ENCODE data around the gene FEM1A.
"Not testable (repeated sequence)": the region's sequence is repeated elsewhere in the genome, so short reads cannot be mapped to it uniquely, and the experiment has no call there.

Gene FEM1A

GRCh38 chr19:4817467-4818277 is 26.1 kb downstream of the FEM1A start:
- Mint-ChIP-seq H3K36me3 (peaks cover 68% of the 10 kb centered on the region), H3K9me3 (no peaks in the 10 kb centered on the region), H3K4me3 (no peak overlapping the region), H3K4me1 (peaks cover 32% of the 10 kb centered on the region), H3K27ac (peak overlapping the region; percentile 45)
- DNase-seq (ENCODE audit: low spot score in 2 of 2) (no peak), ATAC-seq (no peak)

- Mint-ChIP-seq H3K4me3 (no peak overlapping the region), H3K36me3 (peaks cover 84% of the 10 kb centered on the region), H3K9me3 (no peaks in the 10 kb centered on the region), H3K4me1 (peaks cover 11% of the 10 kb centered on the region), H3K27ac (no peak overlapping the region)
- DNase-seq (ENCODE audit: low spot score in 2 of 2) (no peak), ATAC-seq (no peak)
Measured at GRCh38 chr19:4821265-4821664, 29.7 kb downstream of the FEM1A start.

GRCh38 chr19:4822354-4822753 is 30.8 kb downstream of the FEM1A start:
- not testable (repeated sequence) for H3K9me3 Mint-ChIP-seq; DNase-seq (ENCODE audit: low spot score in 2 of 2); H3K27ac Mint-ChIP-seq; H3K4me1 Mint-ChIP-seq; ATAC-seq; H3K4me3 Mint-ChIP-seq
- peaks cover 85% of the 10 kb centered on the region for H3K36me3 Mint-ChIP-seq

- H3K27ac Mint-ChIP-seq, result no peak overlapping the region
- ATAC-seq (no peak), DNase-seq (ENCODE audit: low spot score in 2 of 2) (no peak)
- no peak overlapping the region for H3K4me3 Mint-ChIP-seq
- H3K9me3 Mint-ChIP-seq, result no peaks in the 10 kb centered on the region
- peaks cover 84% of the 10 kb centered on the region for H3K36me3 Mint-ChIP-seq
- H3K4me1 Mint-ChIP-seq, result peaks cover 6% of the 10 kb centered on the region
Measured at GRCh38 chr19:4823577-4823976, 32.0 kb downstream of the FEM1A start.

- peaks cover 63% of the 10 kb centered on the region for H3K36me3 Mint-ChIP-seq
- no peaks in the 10 kb centered on the region for H3K9me3 Mint-ChIP-seq
- ATAC-seq (no peak), DNase-seq (ENCODE audit: low spot score in 2 of 2) (no peak)
- peak overlapping the region; percentile 48 for H3K27ac Mint-ChIP-seq
- H3K4me1 Mint-ChIP-seq, result peaks cover 28% of the 10 kb centered on the region
- peak overlapping the region; percentile 93 for H3K4me3 Mint-ChIP-seq
Measured at GRCh38 chr19:4829001-4829712, 37.6 kb downstream of the FEM1A start.

- no peak for ATAC-seq
- Mint-ChIP-seq H3K27ac (peak overlapping the region; percentile 95), H3K36me3 (peaks cover 52% of the 10 kb centered on the region), H3K4me1 (peaks cover 28% of the 10 kb centered on the region), H3K9me3 (no peaks in the 10 kb centered on the region), H3K4me3 (peak overlapping the region; percentile 93)
- no peak for DNase-seq (ENCODE audit: low spot score in 2 of 2)
Measured at GRCh38 chr19:4830332-4830731, 38.8 kb downstream of the FEM1A start.

- DNase-seq (ENCODE audit: low spot score in 2 of 2), result peak in 1 of 2 donors; percentile 59
Measured at GRCh38 chr19:4830768-4831265, 39.3 kb downstream of the FEM1A start.

GRCh38 chr19:4831304-4831978 is 39.9 kb downstream of the FEM1A start, which contains the start of gene TICAM1:
TSS of gene TICAM1 (minus strand) at chr19:4831712. CDS start at chr19:4818377, 13,335 bp downstream.
- peaks cover 28% of the 10 kb centered on the region for H3K4me1 Mint-ChIP-seq
- peak within 1 kb of the TSS; percentile 93 for H3K4me3 Mint-ChIP-seq
- peak within 1 kb of the TSS; percentile 95 for H3K27ac Mint-ChIP-seq
- H3K9me3 Mint-ChIP-seq, result no peaks in the 10 kb centered on the region
- H3K36me3 Mint-ChIP-seq, result peaks cover 44% of the 10 kb centered on the region
- DNase-seq (ENCODE audit: low spot score in 2 of 2) (peak; percentile 59 to 86), ATAC-seq (peak; percentile 94)

More at GRCh38 chr19:4830768-4831265, 39.3 kb downstream of the FEM1A start:
- H3K4me1 Mint-ChIP-seq, result peaks cover 28% of the 10 kb centered on the region
- H3K27ac Mint-ChIP-seq, result peak overlapping the region; percentile 95
- peaks cover 48% of the 10 kb centered on the region for H3K36me3 Mint-ChIP-seq
- H3K4me3 Mint-ChIP-seq, result peak overlapping the region; percentile 93
- no peak for ATAC-seq
- no peaks in the 10 kb centered on the region for H3K9me3 Mint-ChIP-seq

GRCh38 chr19:4831979-4832340 is 40.4 kb downstream of the FEM1A start:
- not testable (repeated sequence) for H3K9me3 Mint-ChIP-seq; DNase-seq (ENCODE audit: low spot score in 2 of 2)
- H3K4me3 Mint-ChIP-seq, result peak overlapping the region; percentile 93

GRCh38 chr19:4832776-4833175 is 41.2 kb downstream of the FEM1A start:
- no peaks in the 10 kb centered on the region for H3K9me3 Mint-ChIP-seq
- no peak overlapping the region for H3K27ac Mint-ChIP-seq
- peak overlapping the region; percentile 93 for H3K4me3 Mint-ChIP-seq
- peaks cover 33% of the 10 kb centered on the region for H3K36me3 Mint-ChIP-seq
- DNase-seq (ENCODE audit: low spot score in 2 of 2) (no peak), ATAC-seq (no peak)
- peaks cover 25% of the 10 kb centered on the region for H3K4me1 Mint-ChIP-seq

More at GRCh38 chr19:4831979-4832340, 40.4 kb downstream of the FEM1A start:
- Mint-ChIP-seq H3K4me1 (peaks cover 28% of the 10 kb centered on the region), H3K27ac (peak overlapping the region; percentile 95), H3K36me3 (peaks cover 39% of the 10 kb centered on the region)
- ATAC-seq, result not testable (repeated sequence)

- ATAC-seq (no peak), DNase-seq (ENCODE audit: low spot score in 2 of 2) (no peak)
- Mint-ChIP-seq H3K9me3 (no peaks in the 10 kb centered on the region), H3K36me3 (peaks cover 62% of the 10 kb centered on the region), H3K4me1 (peaks cover 18% of the 10 kb centered on the region), H3K4me3 (no peak overlapping the region), H3K27ac (no peak overlapping the region)
Measured at GRCh38 chr19:4839192-4839591, 47.7 kb downstream of the FEM1A start.

GRCh38 chr19:4843647-4843965 is 52.1 kb downstream of the FEM1A start:
- H3K27ac Mint-ChIP-seq, result no peak overlapping the region
- peaks cover 79% of the 10 kb centered on the region for H3K36me3 Mint-ChIP-seq
- DNase-seq (ENCODE audit: low spot score in 2 of 2), result no peak
- no peak overlapping the region for H3K4me3 Mint-ChIP-seq
- peaks cover 18% of the 10 kb centered on the region for H3K4me1 Mint-ChIP-seq
- ATAC-seq, result no peak
- H3K9me3 Mint-ChIP-seq, result no peaks in the 10 kb centered on the region

GRCh38 chr19:4844348-4845179 is 53.0 kb downstream of the FEM1A start:
- no peak overlapping the region for H3K4me3 Mint-ChIP-seq
- DNase-seq (ENCODE audit: low spot score in 2 of 2), result no peak
- H3K27ac Mint-ChIP-seq, result no peak overlapping the region
- no peaks in the 10 kb centered on the region for H3K9me3 Mint-ChIP-seq
- peaks cover 18% of the 10 kb centered on the region for H3K4me1 Mint-ChIP-seq
- ATAC-seq, result no peak
- peaks cover 76% of the 10 kb centered on the region for H3K36me3 Mint-ChIP-seq

GRCh38 chr19:4845975-4846374 is 54.4 kb downstream of the FEM1A start:
- ATAC-seq; H3K9me3 Mint-ChIP-seq; H3K4me3 Mint-ChIP-seq; DNase-seq (ENCODE audit: low spot score in 2 of 2); H3K27ac Mint-ChIP-seq; H3K4me1 Mint-ChIP-seq: not testable (repeated sequence)
- peaks cover 70% of the 10 kb centered on the region for H3K36me3 Mint-ChIP-seq
